Neural cell (in vitro differentiated cells): ENCODE data around the gene ITGAD. TPM values are rescaled to one million over a fixed set of nuclear protein-coding genes. Genes with fewer than 3 reads are reported as not detected.

Experiments used
- H2AFZ ChIP-seq: fragments of 200-600, 300-800 bp; sonication (generic), shearing (Covaris generic); 2 replicates; pipeline ENCODE4 v1.6.0; 2014; ENCODE audit warnings: low read depth, mild to moderate bottlenecking, antibody characterized with exemption, low read length, moderate library complexity
- H3F3A ChIP-seq: fragments of 200-600 bp; shearing (Covaris generic); 2 replicates; pipeline ENCODE4 v1.6.1; 2016; ENCODE audit warnings: mild to moderate bottlenecking, moderate library complexity, mixed read lengths, antibody characterized with exemption, low read length; ENCODE audit not compliant: insufficient read depth, poor library complexity, severe bottlenecking
- H3K27ac ChIP-seq: fragments of 200-600, 300-800 bp; sonication (generic), shearing (Covaris generic); 2 replicates; pipeline ENCODE4 v1.5.1; 2014; ENCODE audit warnings: mild to moderate bottlenecking, low read length, moderate library complexity
- H3K27me3 ChIP-seq: fragments of 300-800, 200-600 bp; sonication (generic), shearing (Covaris generic); 2 replicates; pipeline ENCODE4 v1.6.0; 2014; ENCODE audit warnings: mild to moderate bottlenecking, low read depth, low read length, moderate library complexity; ENCODE audit not compliant: insufficient read depth
- H3K36me3 ChIP-seq: fragments of 300-800, 200-600 bp; sonication (generic), shearing (Covaris generic); 2 replicates; pipeline ENCODE4 v1.5.1; 2014; ENCODE audit warnings: mild to moderate bottlenecking, antibody characterized with exemption, low read length, moderate library complexity; ENCODE audit not compliant: insufficient read depth
- H3K4me2 ChIP-seq: fragments of 300-800, 200-600 bp; sonication (generic), shearing (Covaris generic); 2 replicates; pipeline ENCODE4 v1.6.0; 2014; ENCODE audit warnings: mild to moderate bottlenecking, low read length
- H3K4me3 ChIP-seq: fragments of 300-800, 200-600 bp; sonication (generic), shearing (Covaris generic); 2 replicates; pipeline ENCODE4 v1.5.1; 2014; ENCODE audit warnings: mild to moderate bottlenecking, low read length, moderate library complexity
- H3K79me2 ChIP-seq: fragments of 200-600 bp; shearing (Covaris generic); replicated peaks from 2 replicates; pipeline ENCODE4 v1.6.0; 2014; ENCODE audit warnings: mild to moderate bottlenecking, low read length, moderate library complexity; ENCODE audit not compliant: insufficient read depth
- H3K9ac ChIP-seq: fragments of 300-800, 200-600 bp; sonication (generic), shearing (Covaris generic); 2 replicates; pipeline ENCODE4 v1.6.1; 2016; ENCODE audit warnings: mild to moderate bottlenecking, low read length, mixed read lengths
- H3K9me2 ChIP-seq: fragments of 200-600 bp; shearing (Covaris generic); 2 replicates; pipeline ENCODE4 v1.6.1; 2016; ENCODE audit warnings: mild to moderate bottlenecking, low read length, mixed read lengths; ENCODE audit not compliant: insufficient read depth
- H3K9me3 ChIP-seq: fragments of 200-600, 300-800 bp; sonication (generic), shearing (Covaris generic); 2 replicates; pipeline ENCODE4 v1.6.1; 2016; ENCODE audit warnings: mild to moderate bottlenecking, mixed run types, low read length, moderate library complexity, mixed read lengths
- H4K20me1 ChIP-seq: fragments of 200-600 bp; shearing (Covaris generic); 2 replicates; pipeline ENCODE4 v1.6.1; 2016; ENCODE audit warnings: mild to moderate bottlenecking, mixed run types; ENCODE audit not compliant: insufficient read depth
- CTCF ChIP-seq: fragments of 450-650 bp; IDR thresholded peaks from 2 replicates; pipeline ENCODE4 v1.5.1; 2014; ENCODE audit warnings: antibody characterized with exemption, mild to moderate bottlenecking, moderate library complexity; ENCODE audit not compliant: poor library complexity, severe bottlenecking
- RAD21 ChIP-seq: fragments of 450-650 bp; conservative IDR thresholded peaks from 2 replicates; pipeline ENCODE4 v1.6.1; 2014; ENCODE audit warnings: antibody characterized with exemption, mild to moderate bottlenecking, moderate library complexity
- REST ChIP-seq: IDR thresholded peaks from 2 replicates; pipeline ENCODE4 v1.6.1; 2012; ENCODE audit warnings: borderline replicate concordance
- TAF1 ChIP-seq: IDR thresholded peaks from 2 replicates; pipeline ENCODE4 v1.6.1; 2012; ENCODE audit warnings: low read depth
- polyA plus RNA-seq: library from polyadenylated mRNA; depleted of rRNA; stranded (reverse); fragments of >200 nt; gene quantifications from 2 replicates; pipeline ENCODE4 v1.2.3, GENCODE V29; 2014

The ITGAD gene
- polyA plus RNA-seq, 1 donor from 2014 or later: not detected

- Histone ChIP-seq H3K36me3 (no peaks in the 10 kb centered on the region), H3K79me2 (no peaks in the 10 kb centered on the region), H3K9me2 (no peaks in the 10 kb centered on the region), H3K9me3 (no peaks in the 10 kb centered on the region), H2AFZ (no peak overlapping the region), H3K27ac (no peak overlapping the region), H3K4me3 (no peak overlapping the region), H3K4me2 (no peak overlapping the region), H3K27me3 (no peaks in the 10 kb centered on the region), H3F3A (no peaks in the 10 kb centered on the region), H3K9ac (no peak overlapping the region), H4K20me1 (no peaks in the 10 kb centered on the region)
- no peak for TF ChIP-seq REST
These were observed 12.9 kb upstream of the ITGAD start for GRCh38 chr16:31380201-31380600.

- H3K9me3 ChIP-seq: no peaks in the 10 kb centered on the region
- TF ChIP-seq REST (no peak), TAF1 (no peak), RAD21 (no peak), CTCF (no peak)
- H4K20me1 ChIP-seq: no peaks in the 10 kb centered on the region
- no peak overlapping the region for H3K4me3 ChIP-seq
- H3K27ac ChIP-seq: no peak overlapping the region
- H3K9me2 ChIP-seq: no peaks in the 10 kb centered on the region
- H3K79me2 ChIP-seq: no peaks in the 10 kb centered on the region
- no peak overlapping the region for H3K4me2 ChIP-seq
- no peak overlapping the region for H3K9ac ChIP-seq
- H3K36me3 ChIP-seq: no peaks in the 10 kb centered on the region
- no peaks in the 10 kb centered on the region for H3F3A ChIP-seq
- no peaks in the 10 kb centered on the region for H3K27me3 ChIP-seq
- H2AFZ ChIP-seq: no peak overlapping the region
These were observed 10.5 kb upstream of the ITGAD start for GRCh38 chr16:31382485-31383161.
